Tibial nerve (tissue), 4 donors: ENCODE measurements around the gene MPP2. TPM values are rescaled to one million over a fixed set of nuclear protein-coding genes. Genes with fewer than 3 reads are reported as not detected.

Experiments
- DNase-seq, 2 donors: peaks; one replicate each; pipeline ENCODE4 v3.0.0-alpha.2; 2019; ENCODE audit warnings: low spot score in 2 of 2
- H3K27ac ChIP-seq, 4 donors: fragments of 200-600 bp; sonication (generic) in 3 of 4; one replicate each; pipeline ENCODE4 v1.5.1; 2017 to 2019; ENCODE audit warnings: mild to moderate bottlenecking in 1 of 4
- H3K27me3 ChIP-seq, 2 donors: fragments of 200-600 bp; sonication (generic) in 1 of 2; one replicate each; pipeline versions ENCODE4 v1.5.1 to v1.6.0; 2017 to 2019
- H3K36me3 ChIP-seq, 3 donors: fragments of 200-600 bp; sonication (generic); one replicate each; pipeline ENCODE4 v1.5.1; 2018 to 2019
- H3K4me1 ChIP-seq, 4 donors: fragments of 200-600 bp; sonication (generic) in 3 of 4; one replicate each; pipeline ENCODE4 v1.5.1; 2017 to 2019
- H3K4me3 ChIP-seq, 4 donors: fragments of 200-600 bp; sonication (generic) in 3 of 4; one replicate each; pipeline ENCODE4 v1.5.1; 2017 to 2019; ENCODE audit warnings: mild to moderate bottlenecking in 1 of 4, moderate library complexity in 1 of 4
- H3K9me3 ChIP-seq, 4 donors: fragments of 200-600 bp; sonication (generic) in 3 of 4; one replicate each; pipeline ENCODE4 v1.5.1; 2017 to 2019
- CTCF ChIP-seq, 5 experiments: fragments of 200-600 bp in 3 of 5; fragments of 450-650 bp in 2 of 5; sonication (generic) in 3 of 5; IDR thresholded peaks; one replicate each; pipeline ENCODE4 v1.5.1; 2016 to 2019; ENCODE audit warnings: antibody characterized with exemption in 5 of 5, mild to moderate bottlenecking in 3 of 5, moderate library complexity in 2 of 5
- EP300 ChIP-seq, 2 donors: sonication (generic); formaldehyde crosslinking; IDR thresholded peaks; one replicate each; pipeline ENCODE4 v1.6.1; 2017; ENCODE audit warnings: antibody characterized with exemption in 2 of 2, mild to moderate bottlenecking in 1 of 2
- POLR2A ChIP-seq, 2 donors: fragments of 450-650 bp; IDR thresholded peaks; one replicate each; pipeline ENCODE4 v1.6.1; 2017; ENCODE audit warnings: antibody characterized with exemption in 2 of 2, mild to moderate bottlenecking in 2 of 2, moderate library complexity in 2 of 2
- WGBS, 2 donors: methylation state at CpG; one replicate each; pipeline ENCODE4 v1.1.5; 2018; 5-methylcytosine and 5-hydroxymethylcytosine counted together
- total RNA-seq, 4 donors: library from RNA; depleted of rRNA; stranded (reverse); fragments of >200 nt; gene quantifications; one replicate each; pipeline ENCODE4 v1.1.0, GENCODE V29; 2016

The MPP2 gene
- total RNA-seq, 4 donors from 2014 or later, result 4.2 to 22.9 (median 9.3) TPM

- Histone ChIP-seq H3K4me1 (peaks cover 0 to 16% (median 9%) of the 10 kb centered on the region in 4 donors), H3K4me3 (no peak overlapping the region), H3K27ac (no peak overlapping the region), H3K9me3 (no peaks in the 10 kb centered on the region), H3K36me3 (peaks cover 0 to 18% (median 0%) of the 10 kb centered on the region in 3 donors), H3K27me3 (no peaks in the 10 kb centered on the region)
- WGBS, 2 donors, result 38 to 48% methylated on average over 2 of the region's 2 CpGs
- peak; percentile 21 to 67 for DNase-seq
- TF ChIP-seq POLR2A (IDR thresholded peaks at IDR 0.05) (no peak), EP300 (IDR thresholded peaks at IDR 0.05) (peak in 1 of 2 donors; percentile 44)
Measured at GRCh38 chr17:43834106-43834505, 73.2 kb downstream of the MPP2 start.

GRCh38 chr17:43832976-43833829 lies 74.1 kb downstream of the MPP2 start, which contains the start of gene MPP3:
TSS of gene MPP3 (minus strand) at chr17:43833146. CDS start at chr17:43831906, 1,240 bp downstream.
- TF ChIP-seq EP300 (IDR thresholded peaks at IDR 0.05) (peak in 1 of 2 donors; percentile 35), POLR2A (IDR thresholded peaks at IDR 0.05) (peak in 1 of 2 donors; percentile 50), CTCF (IDR thresholded peaks at IDR 0.05) (no peak)
- Histone ChIP-seq H3K4me1 (peaks cover 0 to 16% (median 9%) of the 10 kb centered on the region in 4 donors), H3K9me3 (no peaks in the 10 kb centered on the region), H3K27me3 (no peaks in the 10 kb centered on the region), H3K36me3 (peaks cover 0 to 27% (median 0%) of the 10 kb centered on the region in 3 donors), H3K4me3 (peak within 1 kb of the TSS; percentile 53 to 71 (median 68)), H3K27ac (peak within 1 kb of the TSS; percentile 5 to 67 (median 51))
- WGBS, 2 donors, result 2% methylated on average over 36 to 40 of the region's 87 CpGs
- DNase-seq, result peak; percentile 16 to 33

- WGBS, 2 donors, result 8 to 34% methylated on average over 16 to 39 of the region's 51 CpGs
- H3K4me3 ChIP-seq, result peak overlapping the region; percentile 53 to 71 (median 68)
- TF ChIP-seq EP300 (IDR thresholded peaks at IDR 0.05), result no peak
- TF ChIP-seq CTCF (IDR thresholded peaks at IDR 0.05), result no peak
- TF ChIP-seq POLR2A (IDR thresholded peaks at IDR 0.05), result no peak
- peaks cover 0 to 16% (median 9%) of the 10 kb centered on the region in 4 donors for H3K4me1 ChIP-seq
- H3K27ac ChIP-seq, result peak overlapping the region; percentile 5 to 67 (median 51)
- peaks cover 0 to 33% (median 0%) of the 10 kb centered on the region in 3 donors for H3K36me3 ChIP-seq
- H3K27me3 ChIP-seq, result no peaks in the 10 kb centered on the region
- no peaks in the 10 kb centered on the region for H3K9me3 ChIP-seq
- DNase-seq, result peak in 1 of 2 donors; percentile 22
Measured at GRCh38 chr17:43832168-43832975, 75.0 kb downstream of the MPP2 start.

GRCh38 chr17:43831633-43832032 lies 75.7 kb downstream of the MPP2 start:
- Histone ChIP-seq H3K27ac (no peak overlapping the region), H3K27me3 (no peaks in the 10 kb centered on the region), H3K36me3 (peaks cover 0 to 35% (median 0%) of the 10 kb centered on the region in 3 donors), H3K4me1 (peaks cover 0 to 16% (median 9%) of the 10 kb centered on the region in 4 donors), H3K9me3 (no peaks in the 10 kb centered on the region), H3K4me3 (no peak overlapping the region)
- WGBS, 2 donors, result 76 to 77% methylated on average over 6 to 8 of the region's 8 CpGs
- TF ChIP-seq CTCF (IDR thresholded peaks at IDR 0.05) (no peak), EP300 (IDR thresholded peaks at IDR 0.05) (no peak), POLR2A (IDR thresholded peaks at IDR 0.05) (no peak)
- no peak for DNase-seq

- H3K4me1 ChIP-seq, result peaks cover 0 to 16% (median 9%) of the 10 kb centered on the region in 4 donors
- H3K4me3 ChIP-seq, result no peak overlapping the region
- H3K27me3 ChIP-seq, result no peaks in the 10 kb centered on the region
- H3K9me3 ChIP-seq, result no peaks in the 10 kb centered on the region
- WGBS, 2 donors, result 90 to 92% methylated on average over 7 of the region's 7 CpGs
- DNase-seq, result no peak
- TF ChIP-seq EP300 (IDR thresholded peaks at IDR 0.05), result no peak
- TF ChIP-seq CTCF (IDR thresholded peaks at IDR 0.05), result no peak
- no peak for TF ChIP-seq POLR2A (IDR thresholded peaks at IDR 0.05)
- no peak overlapping the region for H3K27ac ChIP-seq
- H3K36me3 ChIP-seq, result peaks cover 0 to 40% (median 0%) of the 10 kb centered on the region in 3 donors
Measured at GRCh38 chr17:43830510-43831140, 76.7 kb downstream of the MPP2 start.
